HG03520 (cell line): ENCODE results near the gene XPO4.
"Not testable (repeated sequence)": the region's sequence is repeated elsewhere in the genome, so short reads cannot be mapped to it uniquely, and the experiment has no call there.

Source experiments
- ATAC-seq: cut with Tn5 transposase; IDR thresholded peaks from one replicate; pipeline ENCODE4 v1.9.1; 2021; ENCODE audit warnings: mild to moderate bottlenecking, moderate library complexity; ENCODE audit not compliant: unreplicated experiment

XPO4 gene

DNA sequence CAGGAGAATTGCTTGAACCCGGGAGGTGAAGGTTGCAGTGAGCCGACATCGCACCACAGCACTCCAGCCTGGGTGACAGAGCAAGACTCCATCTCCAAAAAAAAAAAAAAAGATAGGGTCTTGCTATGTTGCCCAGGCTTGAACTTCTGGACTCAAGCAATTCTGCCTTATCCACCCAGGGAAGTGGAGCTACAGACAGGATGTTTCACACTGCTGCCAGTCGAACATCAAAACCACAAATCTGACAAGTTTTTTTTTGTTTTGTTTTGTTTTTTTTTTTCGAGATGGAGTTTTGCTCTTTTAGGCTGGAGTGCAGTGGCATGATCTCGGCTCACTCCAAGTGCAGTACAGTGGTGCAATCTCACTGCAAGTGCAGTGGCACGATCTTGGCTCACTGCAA is 10.8 kb downstream of the XPO4 start:
- no peak for ATAC-seq

DNA sequence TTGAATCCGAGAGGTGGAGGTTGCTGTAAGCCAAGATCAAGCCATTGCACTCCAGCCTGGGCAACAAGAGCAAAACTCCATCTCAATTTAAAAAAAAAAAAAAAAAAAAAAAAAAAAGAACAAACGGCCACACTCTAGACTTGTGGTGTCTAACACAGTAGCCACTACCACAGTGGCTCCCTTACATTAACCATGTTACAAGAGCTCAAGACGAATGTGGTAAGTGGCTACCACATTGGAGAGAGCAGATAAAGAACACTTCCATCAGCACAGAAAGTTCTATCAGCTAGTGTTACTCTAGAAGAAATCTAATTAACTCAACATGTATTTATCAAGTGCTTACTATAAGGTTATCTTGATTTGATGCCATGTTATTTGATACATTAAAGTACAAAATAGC is 11.5 kb downstream of the XPO4 start:
- ATAC-seq = no peak

DNA sequence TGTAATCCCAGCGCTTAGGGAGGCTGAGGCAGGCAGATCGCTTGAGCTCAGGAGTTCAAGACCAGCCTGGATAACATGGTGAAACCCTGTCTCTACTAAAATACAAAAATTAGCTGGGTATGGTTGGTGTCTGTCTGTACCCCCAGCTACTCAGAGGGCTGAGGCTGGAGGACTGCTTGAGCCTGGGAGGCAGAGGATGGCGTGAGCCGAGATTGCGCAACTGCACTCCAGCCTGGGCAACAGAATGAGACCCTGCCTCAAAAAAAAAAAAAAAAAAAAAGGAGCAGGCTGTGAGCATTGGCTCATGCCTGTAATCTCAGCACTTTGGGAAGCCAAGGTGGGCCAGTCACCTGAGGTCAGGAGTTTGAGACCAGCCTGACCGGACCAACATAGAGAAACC is 12.0 kb downstream of the XPO4 start:
- not testable (repeated sequence) for ATAC-seq

DNA sequence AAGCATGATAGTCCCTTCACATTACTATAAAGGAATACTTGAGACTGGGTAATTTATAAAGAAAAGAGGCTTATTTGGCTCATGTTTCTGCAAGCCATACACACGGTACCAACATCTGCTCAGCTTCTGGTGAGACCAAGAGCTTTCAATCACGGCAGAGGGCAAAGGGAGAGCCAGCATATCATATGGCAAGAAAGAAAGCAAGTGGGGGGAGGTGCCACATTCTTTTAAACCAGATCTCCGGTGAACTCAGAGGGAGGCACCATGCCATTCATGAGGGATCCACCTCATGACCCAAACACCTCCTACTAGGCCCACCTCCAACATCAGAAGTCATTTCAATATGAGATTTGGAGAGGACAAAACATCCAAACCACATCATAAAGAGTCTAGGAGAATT is 20.3 kb downstream of the XPO4 start:
- no peak for ATAC-seq

DNA sequence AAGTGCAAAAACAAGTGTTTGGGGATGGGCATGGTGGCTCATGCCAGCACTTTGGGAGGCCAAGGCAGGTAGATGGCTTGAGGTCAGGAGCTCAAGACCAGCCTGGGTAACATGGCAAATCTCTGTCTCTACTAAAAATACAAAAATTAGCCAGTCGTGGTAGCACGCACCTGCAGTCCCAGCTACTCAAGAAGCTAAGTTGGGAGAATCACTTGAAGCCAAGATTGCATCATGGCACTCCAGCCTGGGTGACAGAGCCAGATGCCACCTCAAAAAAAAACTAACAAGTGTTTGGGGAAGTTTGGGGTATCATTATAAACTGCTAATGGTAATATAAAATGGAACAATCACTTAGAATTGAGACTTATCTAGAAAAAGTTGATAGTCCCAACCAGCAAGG is 24.6 kb downstream of the XPO4 start:
- ATAC-seq = no peak

DNA sequence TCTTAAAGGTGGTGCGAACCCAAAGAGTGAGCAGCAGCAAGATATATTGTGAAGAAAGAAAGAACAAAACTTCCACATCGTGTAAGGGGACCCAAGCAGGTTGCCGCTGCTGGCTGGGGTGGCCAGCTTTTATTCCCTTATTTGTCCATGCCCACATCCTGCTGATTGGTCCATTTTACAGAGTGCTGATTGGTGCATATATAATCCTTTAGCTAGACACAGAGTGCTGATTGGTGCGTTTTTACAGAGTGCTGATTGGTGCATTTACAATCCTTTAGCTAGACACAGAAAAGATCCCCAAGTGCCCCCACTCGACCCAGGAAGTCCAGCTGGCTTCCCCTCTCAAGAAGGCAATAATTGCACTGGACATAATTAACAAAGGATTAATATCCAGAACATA is 25.7 kb downstream of the XPO4 start:
- ATAC-seq = not testable (repeated sequence)

DNA sequence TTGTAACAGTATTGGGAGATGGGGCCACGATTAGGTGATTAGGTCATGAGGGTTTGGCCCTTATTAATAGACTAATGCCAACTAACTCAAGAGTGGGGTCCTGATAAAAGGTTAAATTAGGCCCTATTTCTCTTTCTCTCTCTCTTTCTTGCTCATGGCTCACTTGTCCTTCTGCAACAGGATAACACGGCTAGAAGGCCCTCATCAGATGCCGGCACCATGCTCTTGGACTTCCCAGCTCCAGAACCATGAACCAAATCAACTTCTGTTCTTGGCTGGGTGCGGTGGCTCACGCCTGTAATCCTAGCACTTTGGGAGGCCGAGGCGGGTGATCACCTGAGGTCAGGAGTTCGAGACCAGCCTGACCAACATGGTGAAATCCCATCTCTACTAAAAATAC is 28.1 kb downstream of the XPO4 start:
- ATAC-seq = not testable (repeated sequence)

DNA sequence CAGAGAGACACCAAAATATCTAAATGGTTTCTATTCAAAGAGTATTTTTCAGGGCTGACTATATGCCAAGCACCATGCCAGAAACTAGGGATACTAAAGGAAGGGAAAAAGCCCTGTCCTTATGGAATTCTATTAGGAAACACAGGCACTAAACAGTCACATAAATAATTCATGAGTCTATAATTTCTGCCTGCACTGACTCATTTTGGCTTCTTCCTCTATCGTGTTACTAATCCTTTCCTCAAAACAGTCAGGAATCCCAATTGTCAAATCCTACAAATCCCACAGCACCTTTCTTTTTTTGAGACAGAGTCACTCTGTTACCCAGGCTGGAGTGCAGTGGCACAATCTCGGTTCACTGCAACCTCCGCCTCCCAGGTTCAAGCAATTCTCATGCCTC is 29.2 kb downstream of the XPO4 start:
- ATAC-seq = no peak

DNA sequence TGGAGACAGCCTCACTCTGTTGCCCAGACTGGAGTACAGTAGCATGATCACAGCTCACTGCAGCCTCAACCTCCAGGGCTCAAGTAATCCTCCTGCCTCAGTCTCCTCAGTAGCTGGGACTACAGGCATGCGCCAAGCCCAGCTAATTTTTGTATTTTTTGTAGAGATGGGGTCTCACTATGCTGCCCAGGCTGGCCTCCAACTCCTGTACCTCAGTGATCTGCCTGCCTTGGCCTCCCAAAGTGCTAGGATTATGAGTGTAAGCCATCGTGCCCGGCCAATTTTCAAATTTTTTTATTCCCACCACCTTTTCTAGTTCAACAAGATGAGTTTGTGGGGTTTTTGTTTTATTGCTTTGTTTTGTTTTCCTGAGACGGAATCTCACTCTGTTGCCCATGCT is 31.7 kb downstream of the XPO4 start:
- ATAC-seq = no peak

DNA sequence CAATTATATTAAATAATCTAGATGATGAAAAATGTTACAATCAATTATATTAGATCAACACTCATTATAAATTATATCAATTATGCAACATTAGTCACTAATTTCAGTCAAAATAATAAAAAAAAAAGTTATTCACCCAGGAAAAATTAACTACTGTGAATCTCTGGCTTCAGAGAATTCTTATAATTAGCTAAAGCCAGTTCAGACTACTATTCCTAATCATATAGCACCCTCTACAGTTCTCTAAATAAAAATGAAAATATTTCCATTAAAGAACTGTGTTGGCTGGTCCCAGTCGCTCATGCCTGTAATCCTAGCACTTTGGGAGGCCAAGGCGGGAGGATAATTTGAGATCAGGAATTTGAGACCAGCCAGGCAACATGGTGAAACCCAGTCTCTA is 33.0 kb downstream of the XPO4 start:
- no peak for ATAC-seq

DNA sequence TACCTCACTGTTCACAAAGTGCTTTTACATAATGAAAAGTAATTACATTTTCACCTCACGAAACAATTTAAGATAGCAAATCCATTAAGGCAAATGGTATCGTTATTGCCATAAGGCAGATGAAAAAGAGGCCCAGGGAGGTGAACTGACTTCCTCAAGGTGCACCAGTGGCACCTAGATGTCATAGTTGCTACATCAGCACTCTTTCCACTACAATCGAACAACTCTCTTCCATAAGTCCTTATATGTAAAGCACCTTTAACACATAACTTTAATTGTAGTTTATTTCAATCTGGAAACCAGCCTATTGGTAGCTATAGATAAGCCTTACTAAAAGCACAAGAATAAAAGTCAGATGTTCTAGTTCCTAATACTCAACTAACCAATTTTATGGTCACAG is 35.1 kb downstream of the XPO4 start:
- no peak for ATAC-seq

DNA sequence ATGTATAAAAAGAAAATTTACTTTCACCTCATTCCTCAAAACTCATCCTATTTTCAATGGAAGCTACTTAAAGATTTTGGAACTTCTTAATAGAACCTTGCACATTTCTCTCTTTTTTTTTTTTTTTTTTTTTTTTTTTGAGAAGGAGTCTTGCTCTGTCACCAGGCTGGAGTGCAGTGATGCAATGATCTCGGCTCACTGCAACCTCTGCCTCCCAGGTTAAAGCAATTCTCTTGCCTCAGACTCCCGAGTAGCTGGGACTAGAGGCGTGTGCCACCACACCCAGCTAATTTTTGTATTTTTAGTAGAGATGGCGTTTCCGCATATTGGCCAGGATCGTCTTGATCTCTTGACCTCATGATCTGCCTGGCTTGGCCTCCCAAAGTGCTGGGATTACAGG is 40.9 kb downstream of the XPO4 start:
- ATAC-seq = not testable (repeated sequence)

DNA sequence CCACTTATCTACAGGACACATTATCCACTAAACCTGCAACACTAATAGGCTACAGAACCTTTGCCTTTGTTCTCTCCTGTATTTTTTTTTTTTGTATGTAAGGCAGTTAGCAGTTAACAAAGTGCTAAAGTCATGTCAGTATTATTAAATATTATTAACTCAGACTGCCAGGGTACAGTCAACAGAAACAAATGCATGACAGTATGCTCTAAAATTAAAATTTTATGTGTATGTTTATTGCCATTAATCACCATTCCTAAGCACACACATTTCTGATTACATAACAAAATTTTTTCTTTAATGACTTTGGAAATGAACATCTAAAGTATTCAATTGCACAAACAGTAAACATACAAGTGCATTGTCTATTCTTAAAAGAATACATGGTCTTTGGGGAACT is 41.7 kb downstream of the XPO4 start:
- no peak for ATAC-seq

DNA sequence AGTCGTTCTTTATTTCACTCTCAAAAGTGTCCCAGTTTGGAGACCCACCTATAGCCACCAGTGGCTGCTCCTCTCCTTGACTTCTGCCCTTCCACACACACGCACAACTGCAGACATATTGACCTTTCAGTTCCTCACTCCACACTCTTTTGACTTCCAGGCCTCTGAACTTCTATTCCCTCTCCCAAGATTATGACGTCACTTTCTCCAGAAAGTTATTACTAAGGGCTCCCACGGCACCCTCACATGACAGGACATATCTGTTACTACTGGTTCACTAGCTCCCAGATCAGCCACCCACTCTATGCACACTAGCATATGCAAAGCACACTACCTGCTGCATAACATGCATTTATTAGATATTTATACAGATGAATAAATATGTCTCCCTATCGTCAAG is 45.9 kb downstream of the XPO4 start:
- ATAC-seq = no peak

DNA sequence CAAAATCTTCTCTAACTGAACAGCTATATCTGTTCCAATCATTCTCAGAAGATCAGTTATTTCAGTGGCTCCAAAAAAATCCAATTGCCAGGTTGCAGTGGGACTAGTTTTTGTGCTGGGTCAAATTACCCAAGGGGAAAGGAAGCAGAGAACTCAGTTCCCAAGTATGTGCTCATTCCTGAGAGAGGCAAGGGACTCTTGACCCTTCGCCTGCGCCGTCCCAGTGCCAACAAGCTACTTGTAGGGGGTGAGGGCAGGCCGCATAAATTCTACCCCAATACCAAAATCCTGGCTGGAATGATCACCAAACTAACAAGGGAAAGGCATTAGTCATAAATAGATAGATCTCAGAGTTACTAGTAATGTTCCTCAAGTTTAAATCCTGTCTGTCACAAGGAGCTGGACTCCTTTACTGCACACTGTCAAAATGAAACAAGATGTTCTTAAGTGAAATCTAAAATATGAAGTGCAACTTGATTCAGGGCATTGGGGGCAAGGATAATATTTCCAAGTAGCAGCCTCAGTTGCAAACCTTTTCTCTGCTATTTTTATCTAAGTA is 50.6 kb downstream of the XPO4 start:
- ATAC-seq = no peak

DNA sequence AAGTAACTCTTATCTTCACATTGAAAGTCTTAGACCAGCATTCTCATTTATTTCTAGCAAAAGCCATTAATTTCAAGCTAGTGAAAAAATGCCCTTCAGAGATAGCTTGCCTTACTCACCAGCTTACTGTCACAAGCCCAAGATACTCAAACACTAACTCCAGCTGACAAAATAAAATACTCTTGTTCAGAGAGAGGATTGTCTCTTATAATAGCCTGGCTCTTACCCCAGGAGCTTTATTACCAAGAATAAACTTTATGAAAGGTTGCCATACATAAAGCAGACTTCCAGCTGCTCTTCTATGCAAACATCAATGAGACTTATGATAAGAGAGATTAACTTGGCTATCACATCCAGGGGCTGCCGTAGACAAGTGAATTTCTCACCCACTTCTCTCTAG is 53.6 kb downstream of the XPO4 start:
- no peak for ATAC-seq

DNA sequence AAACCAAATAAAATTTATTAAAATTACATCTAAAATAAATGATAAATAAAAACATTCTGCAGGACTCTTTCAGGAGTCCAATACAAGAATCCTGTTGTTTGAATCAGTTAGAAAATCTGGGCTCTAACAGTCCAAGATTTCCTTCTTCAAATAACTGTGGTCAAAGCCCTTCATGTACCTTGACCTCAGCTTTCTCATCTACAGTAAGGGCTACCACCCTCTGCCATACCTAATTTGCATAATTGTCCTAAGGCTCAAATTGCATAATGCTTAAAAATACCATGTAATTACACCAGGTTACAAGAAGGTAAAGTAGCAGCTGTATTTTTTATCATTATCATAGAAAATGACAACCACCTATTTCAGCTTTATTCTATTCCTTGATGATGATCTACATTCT is 54.3 kb downstream of the XPO4 start:
- no peak for ATAC-seq

DNA sequence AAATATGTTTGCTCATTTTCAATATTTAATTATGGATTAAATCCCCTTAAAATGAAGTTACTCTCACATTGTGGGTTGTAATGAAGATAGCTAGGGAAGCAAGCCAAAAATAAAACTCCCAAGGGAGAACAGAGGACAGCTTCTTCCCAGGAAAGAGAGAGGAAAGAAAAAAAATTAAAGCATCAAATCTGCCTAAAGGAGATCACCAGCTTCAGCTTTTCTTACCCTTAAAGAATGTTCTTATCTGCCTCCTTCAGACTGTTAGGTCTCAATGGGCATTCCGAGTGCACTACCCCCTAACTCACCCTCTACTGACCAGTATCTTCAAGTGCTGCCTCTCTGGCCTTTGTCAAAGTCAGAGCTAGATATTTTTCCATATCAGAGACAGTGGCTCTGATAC is 55.2 kb downstream of the XPO4 start:
- no peak for ATAC-seq

DNA sequence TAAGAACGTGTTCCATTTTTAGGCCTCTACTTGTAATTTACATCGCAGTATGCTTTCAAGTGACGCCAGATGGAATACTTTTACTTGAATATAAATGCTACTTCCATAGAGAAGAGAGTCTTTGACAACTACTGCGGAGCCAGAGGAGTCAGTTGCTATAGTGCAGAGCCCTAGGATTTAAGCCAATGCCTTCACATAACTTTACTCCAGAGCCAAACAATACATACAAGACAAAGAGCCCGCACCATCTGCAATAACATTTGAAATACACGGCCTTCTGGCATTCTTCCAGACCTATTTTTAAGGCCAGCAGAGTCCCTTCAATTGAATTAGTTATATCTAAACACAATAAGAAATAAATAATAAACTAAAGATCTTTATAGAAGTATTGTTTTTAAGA is 59.4 kb downstream of the XPO4 start:
- ATAC-seq = no peak

DNA sequence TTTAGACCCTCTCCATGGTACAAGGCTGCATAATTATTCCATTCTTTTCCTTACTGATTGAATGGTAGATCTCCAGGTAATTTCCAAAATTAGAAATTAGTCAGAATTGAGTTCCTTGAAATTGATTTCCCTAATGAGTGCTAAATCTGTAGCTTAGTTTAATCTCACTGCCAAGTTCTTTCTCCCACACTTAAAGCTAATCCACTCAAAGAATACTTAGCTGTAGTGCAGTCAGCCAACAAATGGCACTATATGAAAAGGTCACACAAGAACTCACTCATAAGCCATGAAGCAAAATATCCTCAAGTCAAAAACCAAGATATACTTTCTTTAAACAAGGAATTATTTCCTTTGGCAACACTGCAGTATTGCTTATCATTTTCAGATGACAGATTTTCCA is 62.0 kb downstream of the XPO4 start:
- ATAC-seq = no peak

DNA sequence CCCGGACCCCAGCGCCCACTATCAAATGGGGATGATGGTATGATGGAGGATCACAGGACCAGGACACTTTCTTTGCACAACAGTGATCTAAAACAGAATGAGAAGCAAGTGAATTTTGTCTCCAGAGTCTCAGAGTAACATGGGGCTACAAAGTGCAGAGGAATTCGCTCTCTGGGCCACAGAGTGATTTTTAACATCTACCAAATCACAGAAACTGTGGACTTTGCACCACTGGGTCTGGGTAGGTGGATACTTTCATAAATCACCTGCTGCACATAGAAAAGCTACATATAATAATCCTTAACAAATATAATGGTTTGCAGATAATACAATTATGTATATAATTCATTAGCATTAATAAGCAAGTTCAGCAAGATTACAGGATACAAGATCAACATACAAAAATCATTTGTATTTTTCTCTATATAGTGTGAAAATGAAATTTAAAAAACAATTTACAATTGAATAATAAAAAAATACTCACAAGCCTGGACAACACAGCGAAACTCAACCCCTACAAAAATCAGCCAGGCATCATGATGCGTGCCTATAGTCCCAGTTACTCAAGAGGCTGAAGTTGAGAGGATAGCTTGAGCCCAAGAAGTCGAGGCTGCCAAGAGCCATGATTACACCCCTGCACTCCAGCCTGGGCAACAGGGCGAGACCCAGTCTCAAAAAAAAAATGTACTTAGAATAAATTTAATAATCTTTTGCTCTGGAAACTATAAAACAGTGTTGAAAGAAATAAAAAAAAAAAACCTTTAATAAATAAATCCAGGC is 68.5 kb downstream of the XPO4 start:
- ATAC-seq = no peak

DNA sequence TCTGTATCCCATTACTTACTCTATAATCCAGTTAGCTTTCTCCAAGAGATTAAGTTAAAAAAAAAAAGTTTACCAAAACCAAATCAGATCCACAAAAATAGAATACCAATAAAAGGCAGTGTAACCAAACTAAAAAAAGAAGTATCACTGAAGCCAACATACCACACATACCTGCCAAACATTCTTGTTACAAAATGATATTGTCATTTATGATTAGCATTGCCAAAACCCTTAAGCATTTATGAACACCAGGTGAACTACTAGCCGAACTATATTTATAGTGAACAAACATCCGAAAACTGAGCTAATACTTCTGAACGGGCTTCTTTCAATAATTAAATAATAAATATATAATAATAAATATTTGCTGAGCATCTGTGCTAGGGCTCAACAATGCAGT is 69.7 kb downstream of the XPO4 start:
- ATAC-seq = no peak

DNA sequence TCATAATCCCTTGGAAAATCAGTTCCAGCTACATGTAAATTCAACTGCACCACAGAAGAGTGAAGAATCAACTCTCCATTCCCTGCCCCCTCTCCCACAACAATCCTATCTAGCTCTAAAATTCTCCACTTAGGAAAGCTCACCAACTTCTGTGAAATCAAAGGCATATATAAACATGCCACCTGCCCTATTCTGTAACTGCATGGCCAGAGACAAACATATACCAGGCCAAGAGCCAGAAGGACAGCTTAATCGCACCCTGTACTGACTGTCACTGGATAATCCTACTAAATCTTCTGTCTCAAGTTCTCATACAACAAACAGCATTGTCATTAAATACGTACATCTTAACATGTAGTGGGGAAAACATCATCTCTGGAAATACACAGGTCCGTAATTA is 70.6 kb downstream of the XPO4 start:
- ATAC-seq = no peak
